GM23338 (cell line): ENCODE data around the gene SMG6. TPM values are rescaled to one million over a fixed set of nuclear protein-coding genes. Genes with fewer than 3 reads are reported as not detected.
A peak's percentile ranks its signal among the peaks of the same experiment; 100 is the strongest.

Experiments
- ATAC-seq: fragments of 200-7000 bp; cut with Tn5 transposase; 3 replicates; pipeline ENCODE4 v1.9.1; 2020
- DNase-seq: peaks from one replicate; pipeline ENCODE4 v3.0.0-alpha.2; 2015; ENCODE audit warnings: low spot score
- H2AFZ ChIP-seq: fragments of 200-600 bp; sonication (generic); 2 replicates; pipeline ENCODE4 v1.8.0; 2016; ENCODE audit warnings: antibody characterized with exemption, mild to moderate bottlenecking, moderate library complexity
- H3F3A ChIP-seq: fragments of 200-600 bp; sonication (generic); replicated peaks from 2 replicates; pipeline ENCODE4 v1.8.0; 2017; ENCODE audit warnings: antibody characterized with exemption, mixed run types, low read depth
- H3K27ac ChIP-seq: fragments of 200-600 bp; sonication (generic); 2 replicates; pipeline ENCODE4 v1.6.1; 2016; ENCODE audit warnings: low read depth
- H3K27me3 ChIP-seq: fragments of 200-600 bp; sonication (generic); 2 replicates; pipeline ENCODE4 v1.8.0; 2016; ENCODE audit warnings: mild to moderate bottlenecking, mixed run types, moderate library complexity; ENCODE audit not compliant: insufficient read depth
- H3K36me3 ChIP-seq: fragments of 200-600 bp; sonication (generic); 2 replicates; pipeline ENCODE4 v1.8.0; 2016; ENCODE audit warnings: mild to moderate bottlenecking; ENCODE audit not compliant: insufficient read depth
- H3K4me1 ChIP-seq: fragments of 200-600 bp; sonication (generic); 2 replicates; pipeline ENCODE4 v1.8.0; 2016; ENCODE audit warnings: mild to moderate bottlenecking, moderate library complexity; ENCODE audit not compliant: insufficient read depth
- H3K4me2 ChIP-seq: fragments of 200-600 bp; sonication (generic); 2 replicates; pipeline ENCODE4 v1.7.1; 2017; ENCODE audit warnings: mixed run types
- H3K4me3 ChIP-seq: fragments of 200-600 bp; sonication (generic); 2 replicates; pipeline ENCODE4 v1.6.1; 2016; ENCODE audit warnings: mixed run types
- H3K79me2 ChIP-seq: fragments of 200-600 bp; sonication (generic); replicated peaks from 2 replicates; pipeline ENCODE4 v1.8.0; 2017; ENCODE audit warnings: mild to moderate bottlenecking; ENCODE audit not compliant: insufficient read depth
- H3K9me2 ChIP-seq: fragments of 200-600 bp; sonication (generic); 2 replicates; pipeline ENCODE4 v1.8.0; 2017; ENCODE audit not compliant: insufficient read depth
- H4K20me1 ChIP-seq: fragments of 200-600 bp; sonication (generic); replicated peaks from 2 replicates; pipeline ENCODE4 v1.8.0; 2017; ENCODE audit warnings: mild to moderate bottlenecking; ENCODE audit not compliant: insufficient read depth
- H3K27ac Mint-ChIP-seq: 2 replicates; pipeline ENCODE4 v1.8.0; 2020; ENCODE audit warnings: inconsistent platforms, mild to moderate bottlenecking, moderate library complexity, mixed read lengths
- H3K27me3 Mint-ChIP-seq: 3 replicates; pipeline ENCODE4 v1.8.0; 2022; ENCODE audit warnings: low read depth, mild to moderate bottlenecking, moderate library complexity, mixed read lengths, inconsistent platforms; ENCODE audit not compliant: insufficient read depth, poor library complexity
- H3K36me3 Mint-ChIP-seq: 3 replicates; pipeline ENCODE4 v1.8.0; 2021; ENCODE audit warnings: low read depth, mild to moderate bottlenecking, inconsistent platforms, moderate library complexity, mixed read lengths
- H3K4me1 Mint-ChIP-seq: 3 replicates; pipeline ENCODE4 v1.8.0; 2020; ENCODE audit warnings: mild to moderate bottlenecking, inconsistent platforms, mixed read lengths
- H3K4me3 Mint-ChIP-seq: 3 replicates; pipeline ENCODE4 v1.8.0; 2021; ENCODE audit warnings: moderate library complexity, mild to moderate bottlenecking, inconsistent platforms, mixed read lengths
- H3K9me3 Mint-ChIP-seq: 3 replicates; pipeline ENCODE4 v1.8.0; 2020; ENCODE audit warnings: moderate library complexity, mild to moderate bottlenecking, inconsistent platforms, mixed read lengths
- CREB1 ChIP-seq: fragments of 250-450 bp; sonication (Bioruptor Pico); IDR thresholded peaks from 2 replicates; pipeline ENCODE4 v1.5.0; 2020; ENCODE audit warnings: low read depth, mild to moderate bottlenecking, moderate library complexity
- EZH2 ChIP-seq: fragments of 200-600 bp; sonication (generic); IDR thresholded peaks from one replicate; pipeline ENCODE4 v1.8.0; 2017; ENCODE audit warnings: antibody characterized with exemption, mild to moderate bottlenecking, low read depth; ENCODE audit not compliant: unreplicated experiment
- STAT1 ChIP-seq: IDR thresholded peaks from one replicate; pipeline ENCODE4 v1.6.1; 2016; ENCODE audit warnings: antibody characterized with exemption; ENCODE audit not compliant: unreplicated experiment
- polyA plus RNA-seq: library from polyadenylated mRNA; unstranded; fragments of >200 nt; fragmentation: Nextera tagmentation; extraction: Ambion mirVana; gene quantifications from 2 replicates; pipeline ENCODE4 v1.2.1, GENCODE V29; 2016
- total RNA-seq: library from RNA; depleted of rRNA; stranded (reverse); fragments of >200 nt; shearing (Covaris generic); gene quantifications from 2 replicates; pipeline ENCODE4 v1.2.3, GENCODE V29; 2014
- TF ChIP-seq, protein P1 (sequence below), 2 experiments: fragments of 200-600 bp in 1 of 2; sonication (generic) in 1 of 2; conservative IDR thresholded peaks; 2 replicates each; pipeline versions ENCODE4 v1.5.1 to v1.6.1; 2016 to 2017; ENCODE audit warnings: antibody characterized with exemption in 2 of 2, low read depth in 2 of 2, mild to moderate bottlenecking in 2 of 2, moderate library complexity in 1 of 2
- TF ChIP-seq, protein P2 (sequence below): fragments of 250-450 bp; sonication (Bioruptor Pico); IDR thresholded peaks from 2 replicates; pipeline ENCODE4 v1.5.0; 2020; ENCODE audit warnings: mild to moderate bottlenecking, moderate library complexity

The SMG6 gene
- total and polyA plus RNA-seq, 2 experiments from 2014 or later, result 10.4 to 43.1 TPM

DNA sequence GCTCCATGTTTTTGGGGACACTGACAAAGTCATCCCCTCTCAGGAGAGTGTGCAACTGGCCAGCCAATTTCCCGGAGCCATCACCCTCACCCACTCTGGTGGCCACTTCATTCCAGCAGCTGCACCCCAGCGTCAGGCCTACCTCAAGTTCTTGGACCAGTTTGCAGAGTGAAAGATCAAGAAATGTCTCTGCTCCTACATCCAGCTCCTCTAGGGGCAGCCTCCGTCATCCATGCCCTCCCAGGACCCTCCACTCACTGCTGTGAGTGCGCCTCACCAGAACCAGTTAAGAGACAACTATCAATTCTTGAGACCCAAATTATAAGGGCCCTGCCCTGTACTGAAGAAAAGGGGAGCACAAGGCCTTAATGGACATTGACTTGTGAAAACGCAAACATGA is 260.7 kb downstream of the SMG6 start:
- Histone ChIP-seq H3K4me1 (peaks cover 7% of the 10 kb centered on the region), H3K27ac (no peak overlapping the region), H4K20me1 (no peaks in the 10 kb centered on the region; the same call in 1 of the 2 replicates), H3K9me2 (no peaks in the 10 kb centered on the region), H3K79me2 (no peaks in the 10 kb centered on the region), H2AFZ (no peak overlapping the region), H3K36me3 (peaks cover 7% of the 10 kb centered on the region; the same call in 1 of the 2 replicates), H3F3A (peaks cover 10% of the 10 kb centered on the region; the same call in 1 of the 2 replicates), H3K27me3 (peaks cover 29% of the 10 kb centered on the region), H3K4me3 (peak overlapping the region; percentile 87; the same call in 1 of the 2 replicates), H3K4me2 (peak overlapping the region; percentile 96)
- no peak overlapping the region for H3K27ac Mint-ChIP-seq
- H3K9me3 Mint-ChIP-seq, result no peaks in the 10 kb centered on the region
- ATAC-seq (no peak), DNase-seq (no peak)
- peaks cover 5% of the 10 kb centered on the region; the same call in 2 of the 3 replicates for H3K4me1 Mint-ChIP-seq
- peaks cover 29% of the 10 kb centered on the region for H3K27me3 Mint-ChIP-seq
- peak overlapping the region; percentile 97 for H3K4me3 Mint-ChIP-seq
- peaks cover 16% of the 10 kb centered on the region for H3K36me3 Mint-ChIP-seq
- no peak for TF ChIP-seq CREB1 (CRISPR knock-in tag)
- no peak for TF ChIP-seq STAT1
- TF ChIP-seq, protein P1, sequence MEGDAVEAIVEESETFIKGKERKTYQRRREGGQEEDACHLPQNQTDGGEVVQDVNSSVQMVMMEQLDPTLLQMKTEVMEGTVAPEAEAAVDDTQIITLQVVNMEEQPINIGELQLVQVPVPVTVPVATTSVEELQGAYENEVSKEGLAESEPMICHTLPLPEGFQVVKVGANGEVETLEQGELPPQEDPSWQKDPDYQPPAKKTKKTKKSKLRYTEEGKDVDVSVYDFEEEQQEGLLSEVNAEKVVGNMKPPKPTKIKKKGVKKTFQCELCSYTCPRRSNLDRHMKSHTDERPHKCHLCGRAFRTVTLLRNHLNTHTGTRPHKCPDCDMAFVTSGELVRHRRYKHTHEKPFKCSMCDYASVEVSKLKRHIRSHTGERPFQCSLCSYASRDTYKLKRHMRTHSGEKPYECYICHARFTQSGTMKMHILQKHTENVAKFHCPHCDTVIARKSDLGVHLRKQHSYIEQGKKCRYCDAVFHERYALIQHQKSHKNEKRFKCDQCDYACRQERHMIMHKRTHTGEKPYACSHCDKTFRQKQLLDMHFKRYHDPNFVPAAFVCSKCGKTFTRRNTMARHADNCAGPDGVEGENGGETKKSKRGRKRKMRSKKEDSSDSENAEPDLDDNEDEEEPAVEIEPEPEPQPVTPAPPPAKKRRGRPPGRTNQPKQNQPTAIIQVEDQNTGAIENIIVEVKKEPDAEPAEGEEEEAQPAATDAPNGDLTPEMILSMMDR (conservative IDR thresholded peaks at IDR 0.05; ENCODE audit: low read depth in 2 of 2), result no peak
- TF ChIP-seq EZH2, result no peak
- TF ChIP-seq, protein P2, sequence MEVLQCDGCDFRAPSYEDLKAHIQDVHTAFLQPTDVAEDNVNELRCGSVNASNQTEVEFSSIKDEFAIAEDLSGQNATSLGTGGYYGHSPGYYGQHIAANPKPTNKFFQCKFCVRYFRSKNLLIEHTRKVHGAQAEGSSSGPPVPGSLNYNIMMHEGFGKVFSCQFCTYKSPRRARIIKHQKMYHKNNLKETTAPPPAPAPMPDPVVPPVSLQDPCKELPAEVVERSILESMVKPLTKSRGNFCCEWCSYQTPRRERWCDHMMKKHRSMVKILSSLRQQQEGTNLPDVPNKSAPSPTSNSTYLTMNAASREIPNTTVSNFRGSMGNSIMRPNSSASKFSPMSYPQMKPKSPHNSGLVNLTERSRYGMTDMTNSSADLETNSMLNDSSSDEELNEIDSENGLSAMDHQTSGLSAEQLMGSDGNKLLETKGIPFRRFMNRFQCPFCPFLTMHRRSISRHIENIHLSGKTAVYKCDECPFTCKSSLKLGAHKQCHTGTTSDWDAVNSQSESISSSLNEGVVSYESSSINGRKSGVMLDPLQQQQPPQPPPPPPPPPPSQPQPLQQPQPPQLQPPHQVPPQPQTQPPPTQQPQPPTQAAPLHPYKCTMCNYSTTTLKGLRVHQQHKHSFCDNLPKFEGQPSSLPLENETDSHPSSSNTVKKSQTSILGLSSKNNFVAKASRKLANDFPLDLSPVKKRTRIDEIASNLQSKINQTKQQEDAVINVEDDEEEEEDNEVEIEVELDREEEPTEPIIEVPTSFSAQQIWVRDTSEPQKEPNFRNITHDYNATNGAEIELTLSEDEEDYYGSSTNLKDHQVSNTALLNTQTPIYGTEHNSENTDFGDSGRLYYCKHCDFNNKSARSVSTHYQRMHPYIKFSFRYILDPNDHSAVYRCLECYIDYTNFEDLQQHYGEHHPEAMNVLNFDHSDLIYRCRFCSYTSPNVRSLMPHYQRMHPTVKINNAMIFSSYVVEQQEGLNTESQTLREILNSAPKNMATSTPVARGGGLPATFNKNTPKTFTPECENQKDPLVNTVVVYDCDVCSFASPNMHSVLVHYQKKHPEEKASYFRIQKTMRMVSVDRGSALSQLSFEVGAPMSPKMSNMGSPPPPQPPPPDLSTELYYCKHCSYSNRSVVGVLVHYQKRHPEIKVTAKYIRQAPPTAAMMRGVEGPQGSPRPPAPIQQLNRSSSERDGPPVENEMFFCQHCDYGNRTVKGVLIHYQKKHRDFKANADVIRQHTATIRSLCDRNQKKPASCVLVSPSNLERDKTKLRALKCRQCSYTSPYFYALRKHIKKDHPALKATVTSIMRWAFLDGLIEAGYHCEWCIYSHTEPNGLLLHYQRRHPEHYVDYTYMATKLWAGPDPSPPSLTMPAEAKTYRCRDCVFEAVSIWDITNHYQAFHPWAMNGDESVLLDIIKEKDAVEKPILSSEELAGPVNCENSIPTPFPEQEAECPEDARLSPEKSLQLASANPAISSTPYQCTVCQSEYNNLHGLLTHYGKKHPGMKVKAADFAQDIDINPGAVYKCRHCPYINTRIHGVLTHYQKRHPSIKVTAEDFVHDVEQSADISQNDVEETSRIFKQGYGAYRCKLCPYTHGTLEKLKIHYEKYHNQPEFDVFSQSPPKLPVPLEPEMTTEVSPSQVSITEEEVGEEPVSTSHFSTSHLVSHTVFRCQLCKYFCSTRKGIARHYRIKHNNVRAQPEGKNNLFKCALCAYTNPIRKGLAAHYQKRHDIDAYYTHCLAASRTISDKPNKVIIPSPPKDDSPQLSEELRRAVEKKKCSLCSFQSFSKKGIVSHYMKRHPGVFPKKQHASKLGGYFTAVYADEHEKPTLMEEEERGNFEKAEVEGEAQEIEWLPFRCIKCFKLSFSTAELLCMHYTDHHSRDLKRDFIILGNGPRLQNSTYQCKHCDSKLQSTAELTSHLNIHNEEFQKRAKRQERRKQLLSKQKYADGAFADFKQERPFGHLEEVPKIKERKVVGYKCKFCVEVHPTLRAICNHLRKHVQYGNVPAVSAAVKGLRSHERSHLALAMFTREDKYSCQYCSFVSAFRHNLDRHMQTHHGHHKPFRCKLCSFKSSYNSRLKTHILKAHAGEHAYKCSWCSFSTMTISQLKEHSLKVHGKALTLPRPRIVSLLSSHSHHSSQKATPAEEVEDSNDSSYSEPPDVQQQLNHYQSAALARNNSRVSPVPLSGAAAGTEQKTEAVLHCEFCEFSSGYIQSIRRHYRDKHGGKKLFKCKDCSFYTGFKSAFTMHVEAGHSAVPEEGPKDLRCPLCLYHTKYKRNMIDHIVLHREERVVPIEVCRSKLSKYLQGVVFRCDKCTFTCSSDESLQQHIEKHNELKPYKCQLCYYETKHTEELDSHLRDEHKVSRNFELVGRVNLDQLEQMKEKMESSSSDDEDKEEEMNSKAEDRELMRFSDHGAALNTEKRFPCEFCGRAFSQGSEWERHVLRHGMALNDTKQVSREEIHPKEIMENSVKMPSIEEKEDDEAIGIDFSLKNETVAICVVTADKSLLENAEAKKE (CRISPR knock-in tag), result no peak
